ENCODE data around the gene NUBP1. TPM values are rescaled to one million over a fixed set of nuclear protein-coding genes. Genes with fewer than 3 reads are reported as not detected.

The NUBP1 gene
- total and polyA plus RNA-seq, 9 of the 15 experiments (the other 6 are each of a cell fraction or from before 2014, with no cell fraction given): 17.2 to 55.1 (median 35.6) TPM

DNA sequence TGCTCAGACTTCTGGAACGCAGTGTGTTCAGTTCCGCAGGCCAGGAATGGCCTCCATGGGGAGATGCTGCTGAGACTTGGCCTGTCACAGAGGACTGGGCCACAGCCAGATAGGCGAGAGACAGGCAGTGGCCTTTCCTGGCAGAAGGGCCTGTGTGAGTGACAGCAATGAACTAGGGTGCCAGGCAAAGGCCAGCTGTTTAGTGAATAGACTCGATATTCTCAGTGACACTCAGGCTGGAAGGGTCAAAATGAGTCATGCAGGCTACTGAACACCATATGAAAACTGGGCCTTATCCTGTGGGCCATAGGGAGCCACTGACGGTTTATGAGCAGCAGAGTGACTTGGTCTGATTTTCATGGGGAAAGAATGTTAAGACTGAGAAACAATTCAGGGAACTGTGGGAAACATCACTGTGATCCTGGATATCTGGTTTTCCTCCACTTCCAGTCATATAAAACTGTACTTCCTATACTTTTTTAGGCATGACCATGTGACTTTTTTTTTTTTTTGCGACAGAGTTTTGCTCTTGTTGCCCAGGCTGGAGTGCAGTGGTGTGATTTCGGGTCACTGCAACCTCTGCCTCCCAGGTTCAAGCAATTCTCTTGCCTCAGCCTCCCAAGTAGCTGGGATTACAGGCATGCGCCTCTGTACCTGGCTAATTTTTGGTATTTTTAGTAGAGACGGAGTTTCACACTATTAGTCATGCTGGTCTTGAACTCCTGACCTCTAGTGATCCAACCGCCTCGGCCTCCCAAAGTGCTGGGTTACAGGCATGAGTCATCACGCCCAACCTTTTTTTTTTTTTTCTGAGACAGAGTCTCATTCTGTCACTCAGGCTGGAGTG, 5.2 kb upstream of the NUBP1 start (continued):
- TF ChIP-seq, protein P1, sequence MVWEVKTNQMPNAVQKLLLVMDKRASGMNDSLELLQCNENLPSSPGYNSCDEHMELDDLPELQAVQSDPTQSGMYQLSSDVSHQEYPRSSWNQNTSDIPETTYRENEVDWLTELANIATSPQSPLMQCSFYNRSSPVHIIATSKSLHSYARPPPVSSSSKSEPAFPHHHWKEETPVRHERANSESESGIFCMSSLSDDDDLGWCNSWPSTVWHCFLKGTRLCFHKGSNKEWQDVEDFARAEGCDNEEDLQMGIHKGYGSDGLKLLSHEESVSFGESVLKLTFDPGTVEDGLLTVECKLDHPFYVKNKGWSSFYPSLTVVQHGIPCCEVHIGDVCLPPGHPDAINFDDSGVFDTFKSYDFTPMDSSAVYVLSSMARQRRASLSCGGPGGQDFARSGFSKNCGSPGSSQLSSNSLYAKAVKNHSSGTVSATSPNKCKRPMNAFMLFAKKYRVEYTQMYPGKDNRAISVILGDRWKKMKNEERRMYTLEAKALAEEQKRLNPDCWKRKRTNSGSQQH (CRISPR knock-in tag; IDR thresholded peaks at IDR 0.05): 0 out of 2 replicates have a peak, but pooled peaks have one; percentile 11
- TF ChIP-seq, protein P2, sequence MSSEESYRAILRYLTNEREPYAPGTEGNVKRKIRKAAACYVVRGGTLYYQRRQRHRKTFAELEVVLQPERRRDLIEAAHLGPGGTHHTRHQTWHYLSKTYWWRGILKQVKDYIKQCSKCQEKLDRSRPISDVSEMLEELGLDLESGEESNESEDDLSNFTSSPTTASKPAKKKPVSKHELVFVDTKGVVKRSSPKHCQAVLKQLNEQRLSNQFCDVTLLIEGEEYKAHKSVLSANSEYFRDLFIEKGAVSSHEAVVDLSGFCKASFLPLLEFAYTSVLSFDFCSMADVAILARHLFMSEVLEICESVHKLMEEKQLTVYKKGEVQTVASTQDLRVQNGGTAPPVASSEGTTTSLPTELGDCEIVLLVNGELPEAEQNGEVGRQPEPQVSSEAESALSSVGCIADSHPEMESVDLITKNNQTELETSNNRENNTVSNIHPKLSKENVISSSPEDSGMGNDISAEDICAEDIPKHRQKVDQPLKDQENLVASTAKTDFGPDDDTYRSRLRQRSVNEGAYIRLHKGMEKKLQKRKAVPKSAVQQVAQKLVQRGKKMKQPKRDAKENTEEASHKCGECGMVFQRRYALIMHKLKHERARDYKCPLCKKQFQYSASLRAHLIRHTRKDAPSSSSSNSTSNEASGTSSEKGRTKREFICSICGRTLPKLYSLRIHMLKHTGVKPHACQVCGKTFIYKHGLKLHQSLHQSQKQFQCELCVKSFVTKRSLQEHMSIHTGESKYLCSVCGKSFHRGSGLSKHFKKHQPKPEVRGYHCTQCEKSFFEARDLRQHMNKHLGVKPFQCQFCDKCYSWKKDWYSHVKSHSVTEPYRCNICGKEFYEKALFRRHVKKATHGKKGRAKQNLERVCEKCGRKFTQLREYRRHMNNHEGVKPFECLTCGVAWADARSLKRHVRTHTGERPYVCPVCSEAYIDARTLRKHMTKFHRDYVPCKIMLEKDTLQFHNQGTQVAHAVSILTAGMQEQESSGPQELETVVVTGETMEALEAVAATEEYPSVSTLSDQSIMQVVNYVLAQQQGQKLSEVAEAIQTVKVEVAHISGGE (CRISPR knock-in tag; IDR thresholded peaks at IDR 0.05): peak in 1 of 3 experiments; percentile 19; a peak in 1 of 6 replicates
- TF ChIP-seq, protein P3, sequence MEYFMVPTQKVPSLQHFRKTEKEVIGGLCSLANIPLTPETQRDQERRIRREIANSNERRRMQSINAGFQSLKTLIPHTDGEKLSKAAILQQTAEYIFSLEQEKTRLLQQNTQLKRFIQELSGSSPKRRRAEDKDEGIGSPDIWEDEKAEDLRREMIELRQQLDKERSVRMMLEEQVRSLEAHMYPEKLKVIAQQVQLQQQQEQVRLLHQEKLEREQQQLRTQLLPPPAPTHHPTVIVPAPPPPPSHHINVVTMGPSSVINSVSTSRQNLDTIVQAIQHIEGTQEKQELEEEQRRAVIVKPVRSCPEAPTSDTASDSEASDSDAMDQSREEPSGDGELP (CRISPR knock-in tag; IDR thresholded peaks at IDR 0.05; ENCODE audit: borderline replicate concordance): peak; percentile 83
- TF ChIP-seq RBM25 (IDR thresholded peaks at IDR 0.05; ENCODE audit: low read depth, low read length, severe bottlenecking) (peak; percentile 98), JUN (IDR thresholded peaks at IDR 0.05; ENCODE audit: borderline replicate concordance, low read depth, low read length) (peak; percentile 89), JUN (CRISPR knock-in tag; IDR thresholded peaks at IDR 0.05; ENCODE audit: borderline replicate concordance) (no peak), ZEB2 (IDR thresholded peaks at IDR 0.05) (0 out of 2 replicates have a peak, but pooled peaks have one; percentile 37), TRIM28 (IDR thresholded peaks at IDR 0.05) (0 out of 2 replicates have a peak, but pooled peaks have one; percentile 42), CXXC5 (CRISPR knock-in tag; IDR thresholded peaks at IDR 0.05) (peak; percentile 40; the same call in 1 of the 2 replicates), NR2C1 (IDR thresholded peaks at IDR 0.05) (peak; percentile 75), NR2C1 (tag; IDR thresholded peaks at IDR 0.05) (peak; percentile 67), SMARCE1 (IDR thresholded peaks at IDR 0.05) (peak; percentile 93), PHF21A (IDR thresholded peaks at IDR 0.05; ENCODE audit: borderline replicate concordance, low read depth) (0 out of 2 replicates have a peak, but pooled peaks have one; percentile 42), CBFA2T2 (conservative IDR thresholded peaks at IDR 0.05) (peak; percentile 60), RAD51 (IDR thresholded peaks at IDR 0.05; ENCODE audit: borderline replicate concordance, low read depth) (peak; percentile 57; the same call in 1 of the 2 replicates), ZNF133 (CRISPR knock-in tag; IDR thresholded peaks at IDR 0.05) (no peak)
- TF ChIP-seq, protein P4, sequence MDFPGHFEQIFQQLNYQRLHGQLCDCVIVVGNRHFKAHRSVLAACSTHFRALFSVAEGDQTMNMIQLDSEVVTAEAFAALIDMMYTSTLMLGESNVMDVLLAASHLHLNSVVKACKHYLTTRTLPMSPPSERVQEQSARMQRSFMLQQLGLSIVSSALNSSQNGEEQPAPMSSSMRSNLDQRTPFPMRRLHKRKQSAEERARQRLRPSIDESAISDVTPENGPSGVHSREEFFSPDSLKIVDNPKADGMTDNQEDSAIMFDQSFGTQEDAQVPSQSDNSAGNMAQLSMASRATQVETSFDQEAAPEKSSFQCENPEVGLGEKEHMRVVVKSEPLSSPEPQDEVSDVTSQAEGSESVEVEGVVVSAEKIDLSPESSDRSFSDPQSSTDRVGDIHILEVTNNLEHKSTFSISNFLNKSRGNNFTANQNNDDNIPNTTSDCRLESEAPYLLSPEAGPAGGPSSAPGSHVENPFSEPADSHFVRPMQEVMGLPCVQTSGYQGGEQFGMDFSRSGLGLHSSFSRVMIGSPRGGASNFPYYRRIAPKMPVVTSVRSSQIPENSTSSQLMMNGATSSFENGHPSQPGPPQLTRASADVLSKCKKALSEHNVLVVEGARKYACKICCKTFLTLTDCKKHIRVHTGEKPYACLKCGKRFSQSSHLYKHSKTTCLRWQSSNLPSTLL (IDR thresholded peaks at IDR 0.05): 0 out of 2 replicates have a peak, but pooled peaks have one; percentile 15
- TF ChIP-seq, protein P5, sequence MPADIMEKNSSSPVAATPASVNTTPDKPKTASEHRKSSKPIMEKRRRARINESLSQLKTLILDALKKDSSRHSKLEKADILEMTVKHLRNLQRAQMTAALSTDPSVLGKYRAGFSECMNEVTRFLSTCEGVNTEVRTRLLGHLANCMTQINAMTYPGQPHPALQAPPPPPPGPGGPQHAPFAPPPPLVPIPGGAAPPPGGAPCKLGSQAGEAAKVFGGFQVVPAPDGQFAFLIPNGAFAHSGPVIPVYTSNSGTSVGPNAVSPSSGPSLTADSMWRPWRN (IDR thresholded peaks at IDR 0.05; ENCODE audit: low read depth): no peak

All from K562 (cell line).